SKM-1 (cell line): ENCODE results near the gene RCAN2.

Experiments used
- DNase-seq: peaks from one replicate; lab custom pipeline; 2025; ENCODE audit not compliant: unreplicated experiment; lab: John Stamatoyannopoulos, UW

The RCAN2 gene

GRCh38 chr6:46220352-46221221 lies 270.7 kb downstream of the RCAN2 start:
- peak; percentile 34 for DNase-seq

DNA sequence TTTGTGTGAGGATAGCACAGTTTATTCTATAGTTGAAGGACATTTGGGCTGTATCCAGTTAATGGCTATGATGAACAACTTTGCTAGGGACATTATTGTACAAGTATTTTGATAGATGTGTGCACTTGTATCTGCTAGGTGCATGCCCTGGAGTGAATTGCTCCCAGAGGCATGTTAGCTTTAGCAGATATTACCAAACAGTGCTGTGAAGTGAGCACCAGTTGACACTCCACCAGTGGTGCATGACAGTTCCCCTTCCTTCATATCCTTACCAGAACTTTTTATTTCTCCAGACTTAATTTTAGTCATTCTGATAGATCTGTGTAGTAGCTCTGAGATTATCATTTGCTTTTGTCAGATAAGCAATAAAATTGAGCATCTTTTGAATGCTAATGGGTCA lies 271.6 kb downstream of the RCAN2 start:
- peak; percentile 4 for DNase-seq

GRCh38 chr6:46218457-46218856 lies 272.8 kb downstream of the RCAN2 start:
- DNase-seq, result no peak

DNA sequence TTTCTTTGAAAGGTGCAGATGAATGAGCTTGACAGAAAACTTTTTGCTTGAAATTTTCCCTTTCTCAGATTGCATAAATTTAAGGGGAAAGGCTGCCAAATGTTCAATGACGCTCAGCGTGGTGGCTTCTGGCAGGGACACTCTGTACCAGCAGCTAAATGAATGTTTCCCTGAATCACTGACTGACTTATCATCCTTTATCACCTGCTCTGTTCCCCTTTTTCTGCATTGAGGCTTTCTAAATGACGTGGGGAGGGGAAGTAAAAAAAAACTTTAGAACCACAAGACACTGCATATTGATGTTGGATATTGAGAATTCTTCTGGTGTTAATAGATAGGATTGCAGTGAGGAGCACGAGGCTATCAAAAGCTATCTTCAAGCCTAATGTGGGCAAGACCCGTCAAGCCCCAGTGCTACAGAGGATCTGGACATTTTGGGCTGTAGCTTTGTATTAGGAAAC lies 273.5 kb downstream of the RCAN2 start:
- peak; percentile 30 for DNase-seq

- no peak for DNase-seq
Measured at GRCh38 chr6:46216879-46217278, 274.4 kb downstream of the RCAN2 start.

DNA sequence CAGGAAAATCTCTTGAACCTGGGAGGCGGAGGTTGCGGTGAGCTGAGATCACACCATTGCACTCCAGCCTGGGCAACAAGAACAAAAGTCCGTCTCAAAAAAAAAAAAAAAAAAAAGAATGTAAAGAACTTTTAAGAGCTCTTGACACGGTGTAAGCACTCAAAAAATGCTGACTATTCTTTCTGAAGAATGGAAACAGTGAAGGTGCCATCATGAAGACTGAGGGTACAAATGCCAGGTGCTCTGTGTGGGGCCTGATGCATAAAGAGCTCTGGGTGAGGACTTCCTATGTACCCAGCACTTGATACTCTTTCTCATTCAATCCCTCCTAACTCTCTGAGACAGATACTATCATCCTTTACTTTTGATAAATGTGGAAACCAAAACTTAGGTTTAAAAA lies 275.5 kb downstream of the RCAN2 start:
- DNase-seq, result no peak

DNA sequence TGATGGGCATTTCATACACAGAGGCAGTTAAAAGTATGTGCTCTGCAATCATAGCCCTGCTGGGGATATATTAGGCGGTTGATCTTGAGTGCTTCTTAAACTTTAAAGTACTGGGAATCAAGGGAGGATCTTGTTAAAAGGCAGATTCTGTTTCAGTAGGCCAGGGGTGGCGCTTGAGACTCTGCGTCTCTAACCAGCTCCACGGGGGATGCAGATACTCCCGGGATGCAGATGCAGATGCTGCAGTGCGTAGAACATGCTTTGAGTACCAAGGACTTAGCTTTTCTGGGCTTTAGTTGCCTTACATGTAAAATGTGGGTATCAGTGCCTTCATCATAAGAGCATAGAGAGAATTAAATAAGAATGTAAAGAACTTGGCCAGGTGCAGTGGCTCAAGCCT lies 276.0 kb downstream of the RCAN2 start:
- DNase-seq, result no peak

- no peak for DNase-seq
Measured at GRCh38 chr6:46211917-46212316, 279.3 kb downstream of the RCAN2 start.

DNA sequence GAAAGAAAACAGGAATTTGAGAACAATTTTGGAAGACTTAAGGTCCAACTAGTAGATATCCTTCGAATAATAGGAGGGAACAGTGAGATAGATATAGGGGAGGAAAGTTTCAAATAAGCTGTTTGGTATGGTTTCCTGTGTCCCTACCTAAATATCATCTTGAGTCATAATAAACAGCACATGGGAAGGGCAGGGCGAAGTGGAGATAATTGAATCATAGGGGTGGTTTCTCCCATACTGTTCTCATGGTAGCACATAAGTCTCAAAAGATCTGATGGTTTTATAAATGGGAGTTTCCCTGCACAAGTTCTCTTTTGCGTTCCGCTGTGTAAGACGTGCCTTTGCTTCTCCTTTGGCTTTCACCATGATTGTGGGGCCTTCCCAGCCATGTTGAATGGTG lies 281.0 kb downstream of the RCAN2 start:
- DNase-seq, result no peak

DNA sequence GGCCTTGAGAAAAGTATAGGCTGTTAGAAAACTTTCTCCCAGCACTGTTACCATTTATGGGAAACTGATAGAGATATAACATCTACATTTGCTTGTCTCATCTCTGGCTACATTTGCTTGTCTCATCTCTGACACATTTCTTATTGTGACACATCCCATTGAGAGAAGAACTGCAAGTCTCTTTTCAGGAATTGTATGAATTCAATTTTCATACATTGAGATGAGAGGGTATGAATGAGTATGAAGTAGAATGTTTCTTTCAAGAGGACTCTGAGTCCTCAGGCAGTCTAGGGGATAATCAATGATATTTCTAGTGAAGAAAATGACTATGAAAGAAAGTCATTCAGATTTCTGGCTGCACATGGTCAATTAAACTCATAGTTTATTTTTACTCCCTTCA lies 282.9 kb downstream of the RCAN2 start:
- DNase-seq, result no peak

DNA sequence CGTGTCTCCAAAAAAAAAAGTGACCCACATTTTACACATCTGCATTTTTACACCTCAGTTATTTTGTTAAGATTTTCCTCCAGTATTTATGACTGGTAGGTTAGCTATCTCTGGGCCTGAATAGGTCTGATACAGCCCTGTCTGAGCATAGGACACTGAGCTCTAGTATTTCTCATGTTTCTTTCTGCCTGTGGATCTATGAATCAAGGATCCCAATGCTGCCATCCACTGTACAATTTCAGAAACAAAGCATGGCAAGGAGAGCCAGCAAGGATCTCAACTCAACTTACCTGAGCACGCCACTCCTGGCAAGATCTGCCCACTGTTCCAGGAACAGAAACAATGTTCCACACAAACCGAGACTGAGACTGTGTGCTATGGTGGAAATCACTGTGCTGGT lies 284.1 kb downstream of the RCAN2 start:
- DNase-seq, result no peak

DNA sequence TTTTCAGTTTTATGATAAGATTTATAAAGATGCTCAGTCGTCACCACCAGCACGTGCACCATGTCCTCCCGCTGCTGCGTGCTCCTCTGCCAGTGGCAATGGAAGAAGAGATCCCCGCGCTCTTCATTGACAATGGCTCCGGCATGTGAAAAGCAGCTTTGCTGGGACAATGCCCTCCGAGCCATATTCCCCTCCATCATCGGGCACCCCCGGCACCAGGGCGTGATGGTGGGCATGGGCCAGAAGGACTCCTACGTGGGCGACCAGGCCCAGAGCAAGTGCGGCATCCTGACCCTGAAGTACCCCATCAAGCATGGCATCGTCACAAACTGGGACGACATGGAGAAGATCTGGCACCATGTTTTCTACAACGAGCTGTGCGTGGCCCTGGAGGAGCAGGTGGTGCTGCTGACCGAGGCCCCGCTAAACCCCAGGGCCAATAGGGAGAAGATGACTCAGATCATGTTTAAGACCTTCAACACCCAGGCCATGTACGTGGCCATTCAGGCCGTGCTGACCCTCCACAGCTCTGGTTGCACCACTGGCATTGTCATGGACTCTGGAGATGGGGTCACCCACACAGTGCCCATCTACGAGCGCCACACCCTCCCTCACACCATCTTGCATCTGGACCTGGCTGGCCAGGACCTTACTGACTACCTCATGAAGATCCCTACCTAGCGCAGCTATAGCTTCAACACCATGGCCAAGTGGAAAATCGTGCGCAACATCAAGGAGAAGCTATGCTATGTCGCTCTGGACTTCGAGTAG lies 286.2 kb downstream of the RCAN2 start:
- DNase-seq, result no peak

DNA sequence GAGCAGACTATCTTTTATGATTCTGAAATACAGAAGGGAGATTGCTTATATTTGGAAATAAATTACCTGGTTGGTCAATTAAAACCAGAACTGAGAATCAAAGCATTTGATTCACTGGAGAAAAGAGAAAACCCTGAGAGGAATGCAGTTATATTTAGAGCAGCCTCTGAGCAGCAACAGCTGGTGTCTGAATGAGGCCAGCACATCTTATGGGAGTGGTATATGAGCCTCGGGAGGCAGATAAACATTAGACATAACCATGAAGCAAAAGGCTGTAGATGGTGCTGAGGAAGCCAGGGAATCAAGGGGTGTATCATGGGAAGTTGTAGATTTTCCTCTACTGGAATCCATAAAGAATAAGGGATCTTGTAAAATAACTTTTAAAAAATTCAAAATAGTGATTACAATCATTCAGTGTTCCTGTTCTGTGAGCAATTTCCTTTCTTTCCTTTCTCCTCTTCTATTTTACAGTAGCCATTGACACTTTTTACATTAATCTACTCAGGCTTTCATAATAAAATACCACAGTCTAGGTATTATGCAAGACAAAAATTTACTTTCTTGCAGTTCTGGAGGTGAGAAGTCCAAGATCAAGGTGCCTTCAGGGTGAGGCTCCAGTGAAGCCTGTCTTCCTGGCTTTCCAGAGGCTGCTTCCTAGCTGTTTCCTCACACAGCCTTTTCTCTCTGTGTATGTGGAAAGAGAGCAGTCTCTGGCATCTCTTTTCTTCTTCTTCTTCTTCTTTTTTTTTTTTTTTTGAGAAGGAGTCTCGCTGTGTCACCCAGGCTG lies 287.7 kb downstream of the RCAN2 start:
- DNase-seq, result no peak

- DNase-seq, result no peak
Measured at GRCh38 chr6:46201702-46202101, 289.5 kb downstream of the RCAN2 start.

- DNase-seq, result no peak
Measured at GRCh38 chr6:46199387-46199786, 291.9 kb downstream of the RCAN2 start.

DNA sequence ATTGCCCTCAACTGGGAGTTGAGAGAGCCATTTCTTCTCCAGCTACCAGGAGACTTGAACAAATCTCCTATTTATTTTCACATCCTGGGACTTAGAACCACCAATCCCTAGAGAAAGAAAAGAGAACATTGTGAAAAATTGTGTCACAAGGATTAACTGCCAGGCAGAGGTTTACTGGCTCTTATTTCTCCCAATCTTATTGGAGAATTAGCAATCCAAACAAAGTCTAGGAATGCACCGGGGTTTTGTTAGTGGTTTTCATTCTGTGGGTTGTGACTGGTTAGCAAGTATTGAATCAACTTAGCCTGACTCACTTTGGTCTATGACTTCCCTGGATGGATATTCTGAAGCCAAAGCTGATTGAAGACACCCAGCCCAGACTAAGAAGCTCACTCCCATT lies 299.3 kb downstream of the RCAN2 start:
- DNase-seq, result no peak

DNA sequence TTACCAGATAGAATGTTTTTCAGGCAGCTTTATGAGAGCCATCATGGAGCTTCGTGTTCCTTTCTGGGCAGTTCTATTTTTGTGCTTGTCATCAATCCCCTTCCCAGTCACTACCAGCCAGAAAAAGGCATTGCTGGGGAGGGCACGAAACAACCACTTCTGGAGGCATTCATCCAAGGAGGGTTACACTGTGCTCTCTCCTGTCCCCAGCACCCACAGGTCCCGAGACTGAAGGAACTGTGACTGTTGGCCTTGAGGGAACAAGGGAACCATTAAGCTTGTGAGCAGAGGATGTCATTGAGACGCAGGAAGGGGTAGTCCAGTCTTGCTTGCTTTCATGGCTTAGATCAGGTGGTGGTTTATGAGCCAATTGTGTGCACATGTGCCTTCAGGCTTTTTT lies 300.4 kb downstream of the RCAN2 start:
- DNase-seq, result no peak

GRCh38 chr6:46189726-46190125 lies 301.5 kb downstream of the RCAN2 start:
- no peak for DNase-seq

- no peak for DNase-seq
Measured at GRCh38 chr6:46186583-46186982, 304.7 kb downstream of the RCAN2 start.

- DNase-seq, result no peak
Measured at GRCh38 chr6:46184114-46184513, 307.1 kb downstream of the RCAN2 start.

- no peak for DNase-seq
Measured at GRCh38 chr6:46175976-46176375, 315.3 kb downstream of the RCAN2 start.
